ENCODE results near the gene TENT4A. TPM values are rescaled to one million over a fixed set of nuclear protein-coding genes. Genes with fewer than 3 reads are reported as not detected.

The TENT4A gene
- total and polyA plus RNA-seq, 10 of the 15 experiments (the other 5 are each of a cell fraction or from before 2014, with no cell fraction given): 1.4 to 30.6 (median 12.5) TPM

DNA sequence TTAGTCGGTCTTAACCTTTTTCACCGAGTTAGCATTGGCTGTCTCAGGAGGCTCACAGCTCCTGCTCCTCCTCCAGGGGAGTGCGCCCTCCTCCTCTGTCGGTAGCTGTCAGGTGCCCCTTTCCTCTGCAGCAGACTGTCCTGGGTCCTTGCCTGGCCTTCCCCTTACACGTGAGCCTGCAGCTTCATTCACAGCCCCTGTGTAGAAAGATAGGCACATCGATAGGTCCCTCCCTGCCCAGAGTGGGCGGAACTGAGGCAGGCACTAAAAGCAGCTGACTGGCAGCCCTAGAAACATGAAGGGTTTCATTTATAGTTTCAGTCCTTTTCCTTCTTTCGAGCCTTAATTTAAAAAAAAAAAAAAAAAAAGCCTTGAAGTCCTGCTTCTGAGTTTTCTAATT lies 17.2 kb downstream of the TENT4A start (continued):
- no peak for TF ChIP-seq FOXM1 (IDR thresholded peaks at IDR 0.05; ENCODE audit: low read depth, low read length)
- TF ChIP-seq, protein P1, sequence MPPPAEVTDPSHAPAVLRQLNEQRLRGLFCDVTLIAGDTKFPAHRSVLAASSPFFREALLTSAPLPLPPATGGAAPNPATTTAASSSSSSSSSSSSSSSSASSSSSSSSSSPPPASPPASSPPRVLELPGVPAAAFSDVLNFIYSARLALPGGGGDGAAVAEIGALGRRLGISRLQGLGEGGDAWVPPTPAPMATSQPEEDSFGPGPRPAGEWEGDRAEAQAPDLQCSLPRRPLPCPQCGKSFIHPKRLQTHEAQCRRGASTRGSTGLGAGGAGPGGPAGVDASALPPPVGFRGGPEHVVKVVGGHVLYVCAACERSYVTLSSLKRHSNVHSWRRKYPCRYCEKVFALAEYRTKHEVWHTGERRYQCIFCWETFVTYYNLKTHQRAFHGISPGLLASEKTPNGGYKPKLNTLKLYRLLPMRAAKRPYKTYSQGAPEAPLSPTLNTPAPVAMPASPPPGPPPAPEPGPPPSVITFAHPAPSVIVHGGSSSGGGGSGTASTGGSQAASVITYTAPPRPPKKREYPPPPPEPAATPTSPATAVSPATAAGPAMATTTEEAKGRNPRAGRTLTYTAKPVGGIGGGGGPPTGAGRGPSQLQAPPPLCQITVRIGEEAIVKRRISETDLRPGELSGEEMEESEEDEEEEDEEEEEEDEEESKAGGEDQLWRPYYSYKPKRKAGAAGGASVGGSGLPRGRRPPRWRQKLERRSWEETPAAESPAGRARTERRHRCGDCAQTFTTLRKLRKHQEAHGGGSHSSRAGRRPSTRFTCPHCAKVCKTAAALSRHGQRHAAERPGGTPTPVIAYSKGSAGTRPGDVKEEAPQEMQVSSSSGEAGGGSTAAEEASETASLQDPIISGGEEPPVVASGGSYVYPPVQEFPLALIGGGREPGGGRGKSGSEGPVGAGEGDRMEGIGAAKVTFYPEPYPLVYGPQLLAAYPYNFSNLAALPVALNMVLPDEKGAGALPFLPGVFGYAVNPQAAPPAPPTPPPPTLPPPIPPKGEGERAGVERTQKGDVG (CRISPR knock-in tag; IDR thresholded peaks at IDR 0.05): no peak
- no peak for TF ChIP-seq RUNX3 (IDR thresholded peaks at IDR 0.05; ENCODE audit: low read length)
- no peak for TF ChIP-seq NR2C2 (IDR thresholded peaks at IDR 0.05; ENCODE audit: borderline replicate concordance, control insufficient read depth, insufficient read length, low read depth)
- TF ChIP-seq MLLT1 (IDR thresholded peaks at IDR 0.05): peak; percentile 94
- TF ChIP-seq, protein P2, sequence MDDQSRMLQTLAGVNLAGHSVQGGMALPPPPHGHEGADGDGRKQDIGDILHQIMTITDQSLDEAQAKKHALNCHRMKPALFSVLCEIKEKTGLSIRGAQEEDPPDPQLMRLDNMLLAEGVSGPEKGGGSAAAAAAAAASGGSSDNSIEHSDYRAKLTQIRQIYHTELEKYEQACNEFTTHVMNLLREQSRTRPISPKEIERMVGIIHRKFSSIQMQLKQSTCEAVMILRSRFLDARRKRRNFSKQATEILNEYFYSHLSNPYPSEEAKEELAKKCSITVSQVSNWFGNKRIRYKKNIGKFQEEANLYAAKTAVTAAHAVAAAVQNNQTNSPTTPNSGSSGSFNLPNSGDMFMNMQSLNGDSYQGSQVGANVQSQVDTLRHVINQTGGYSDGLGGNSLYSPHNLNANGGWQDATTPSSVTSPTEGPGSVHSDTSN (IDR thresholded peaks at IDR 0.05; ENCODE audit: insufficient replicate concordance, low read depth, low read length): peak; percentile 56
- TF ChIP-seq POLR2A (IDR thresholded peaks at IDR 0.05; ENCODE audit: low read depth, low read length): no peak
